Uterus (tissue), 4 donors: Measurements from ENCODE around the gene NAGLU. TPM values are rescaled to one million over a fixed set of nuclear protein-coding genes. Genes with fewer than 3 reads are reported as not detected.

Experiments used
- DNase-seq, 2 donors: peaks; one replicate each; pipeline ENCODE4 v3.0.0-alpha.2; 2019 to 2020
- H3K27ac ChIP-seq, 2 donors: fragments of 200-600 bp; sonication (generic); 1 replicate in 1 of 2; 2 replicates in 1 of 2; pipeline ENCODE4 v1.5.1; 2016 to 2018
- H3K27me3 ChIP-seq, 2 donors: fragments of 200-600 bp; sonication (generic); one replicate each; pipeline ENCODE4 v1.5.1; 2018 to 2019; ENCODE audit warnings: control low read depth in 1 of 2
- H3K36me3 ChIP-seq, 2 donors: fragments of 200-600 bp; sonication (generic); one replicate each; pipeline ENCODE4 v1.5.1; 2019; ENCODE audit warnings: control low read depth in 1 of 2
- H3K4me1 ChIP-seq, 2 donors: fragments of 200-600 bp; sonication (generic); one replicate each; pipeline ENCODE4 v1.5.1; 2018 to 2019; ENCODE audit warnings: control low read depth in 1 of 2
- H3K4me3 ChIP-seq, 2 donors: fragments of 200-600 bp; sonication (generic); 1 replicate in 1 of 2; 2 replicates in 1 of 2; pipeline ENCODE4 v1.5.1; 2018 to 2019; ENCODE audit warnings: mild to moderate bottlenecking in 1 of 2
- H3K9me3 ChIP-seq, 2 donors: fragments of 200-600 bp; sonication (generic); one replicate each; pipeline ENCODE4 v1.5.1; 2019; ENCODE audit warnings: control low read depth in 1 of 2
- CTCF ChIP-seq, 4 experiments: fragments of 200-600 bp in 2 of 4; fragments of 450-650 bp in 2 of 4; sonication (generic) in 2 of 4; IDR thresholded peaks; one replicate each; pipeline ENCODE4 v1.5.1; 2016 to 2019; ENCODE audit warnings: antibody characterized with exemption in 4 of 4, mild to moderate bottlenecking in 2 of 4, moderate library complexity in 1 of 4
- POLR2A ChIP-seq, 2 donors: fragments of 450-650 bp; IDR thresholded peaks; one replicate each; pipeline ENCODE4 v1.6.1; 2016; ENCODE audit warnings: antibody characterized with exemption in 2 of 2, mild to moderate bottlenecking in 1 of 2, moderate library complexity in 1 of 2
- intact Hi-C: fragments of 100-400 bp; cut with DNase I; formaldehyde crosslinking; loops from one replicate; pipeline ENCODE4 v1.15.1; 2023; ENCODE audit warnings: low total_unique reads
- total RNA-seq, 4 donors: library from RNA; depleted of rRNA in 3 of 4; stranded (reverse); fragments of >200 nt in 3 of 4; gene quantifications; one replicate each; pipeline versions ENCODE4 v1.1.0 to v1.2.4, GENCODE V29; 2014 to 2023
- donor health status: DM: yes; HTN: yes; CAD: no.

NAGLU gene
- 10 to 100 TPM in 3 of 4 donors, 1 to 10 TPM in 1; 8.7 to 33.5 (median 25.6) TPM for total RNA-seq

GRCh38 chr17:42536048-42536371 is at the start of gene NAGLU:
TSS of gene NAGLU (plus strand) at chr17:42536241. CDS start at chr17:42536273, 32 bp downstream.
- H3K4me3 ChIP-seq = peak within 1 kb of the TSS; percentile 34 to 40
- TF ChIP-seq POLR2A (IDR thresholded peaks at IDR 0.05) (peak; percentile 83 to 86), CTCF (IDR thresholded peaks at IDR 0.05) (peak in 1 of 4 experiments; percentile 31)
- peaks cover 0 to 7% of the 10 kb centered on the region in 2 donors for H3K4me1 ChIP-seq
- H3K9me3 ChIP-seq = no peaks in the 10 kb centered on the region
- H3K27me3 ChIP-seq = no peaks in the 10 kb centered on the region
- peak; percentile 96 to 97 for DNase-seq
- H3K36me3 ChIP-seq = no peaks in the 10 kb centered on the region
- H3K27ac ChIP-seq = peak within 1 kb of the TSS; percentile 93 to 97
- intact Hi-C loops = no loop called here

- Histone ChIP-seq H3K36me3 (no peaks in the 10 kb centered on the region), H3K27ac (no peak overlapping the region), H3K9me3 (no peaks in the 10 kb centered on the region), H3K4me3 (no peak overlapping the region), H3K4me1 (no peaks in the 10 kb centered on the region), H3K27me3 (no peaks in the 10 kb centered on the region)
- TF ChIP-seq CTCF (IDR thresholded peaks at IDR 0.05) (no peak), POLR2A (IDR thresholded peaks at IDR 0.05) (no peak)
- intact Hi-C loops = no loop called here
- no peak for DNase-seq
Observed at GRCh38 chr17:42488032-42488431, 48.0 kb upstream of the NAGLU start.

GRCh38 chr17:42493319-42493718 is 42.7 kb upstream of the NAGLU start:
- Histone ChIP-seq H3K36me3 (peaks cover 0 to 3% of the 10 kb centered on the region in 2 donors), H3K4me3 (no peak overlapping the region), H3K27ac (no peak overlapping the region), H3K9me3 (no peaks in the 10 kb centered on the region), H3K4me1 (no peaks in the 10 kb centered on the region), H3K27me3 (no peaks in the 10 kb centered on the region)
- no peak for DNase-seq
- TF ChIP-seq CTCF (IDR thresholded peaks at IDR 0.05) = no peak
- TF ChIP-seq POLR2A (IDR thresholded peaks at IDR 0.05) = no peak
- intact Hi-C loops = no loop called here

GRCh38 chr17:42494673-42495072 is 41.4 kb upstream of the NAGLU start:
- Histone ChIP-seq H3K9me3 (no peaks in the 10 kb centered on the region), H3K27me3 (no peaks in the 10 kb centered on the region), H3K27ac (no peak overlapping the region), H3K4me1 (no peaks in the 10 kb centered on the region), H3K4me3 (no peak overlapping the region), H3K36me3 (peaks cover 0 to 3% of the 10 kb centered on the region in 2 donors)
- intact Hi-C loops = no loop called here
- TF ChIP-seq POLR2A (IDR thresholded peaks at IDR 0.05) (no peak), CTCF (IDR thresholded peaks at IDR 0.05) (no peak)
- no peak for DNase-seq

- H3K4me1 ChIP-seq = no peaks in the 10 kb centered on the region
- peaks cover 0 to 3% of the 10 kb centered on the region in 2 donors for H3K36me3 ChIP-seq
- H3K9me3 ChIP-seq = no peaks in the 10 kb centered on the region
- no peaks in the 10 kb centered on the region for H3K27me3 ChIP-seq
- no peak for TF ChIP-seq CTCF (IDR thresholded peaks at IDR 0.05)
- TF ChIP-seq POLR2A (IDR thresholded peaks at IDR 0.05) = no peak
- DNase-seq = no peak
- no peak overlapping the region for H3K27ac ChIP-seq
- no peak overlapping the region for H3K4me3 ChIP-seq
- intact Hi-C loops = no loop called here
Observed at GRCh38 chr17:42498828-42499227, 37.2 kb upstream of the NAGLU start.
